Pons (tissue), 1 donor: ENCODE measurements around the gene PINLYP.

Experiments
- DNase-seq: peaks from one replicate; pipeline ENCODE4 v3.0.0-alpha.2; 2016; ENCODE audit warnings: low spot score

Gene PINLYP

GRCh38 chr19:43606569-43607229, 31.1 kb downstream of the PINLYP start:
- no peak for DNase-seq

- DNase-seq = no peak
Measured at GRCh38 chr19:43607238-43608205, 31.9 kb downstream of the PINLYP start.

- no peak for DNase-seq
Measured at GRCh38 chr19:43609872-43610271, 34.3 kb downstream of the PINLYP start.

GRCh38 chr19:43610493-43610892, 34.9 kb downstream of the PINLYP start:
- no peak for DNase-seq

- DNase-seq = no peak
Measured at GRCh38 chr19:43611788-43612187, 36.2 kb downstream of the PINLYP start, which contains the start of gene SRRM5. Gene SRRM5 (plus strand): TSS chr19:43612088. CDS start chr19:43612122, 34 bp downstream.

GRCh38 chr19:43612374-43612773, 36.8 kb downstream of the PINLYP start:
- no peak for DNase-seq

- no peak for DNase-seq
Measured at GRCh38 chr19:43616306-43616705, 40.7 kb downstream of the PINLYP start.

- no peak for DNase-seq
Measured at GRCh38 chr19:43616954-43617353, 41.4 kb downstream of the PINLYP start.

GRCh38 chr19:43618921-43619261, 43.3 kb downstream of the PINLYP start:
- DNase-seq = peak; percentile 59

GRCh38 chr19:43619262-43620060, 43.9 kb downstream of the PINLYP start, which contains the start of gene ZNF428:
Gene ZNF428 (minus strand): TSS chr19:43619629. CDS start chr19:43614304, 5,325 bp downstream.
- DNase-seq = peak; percentile 93

GRCh38 chr19:43620061-43621001, 44.7 kb downstream of the PINLYP start:
- DNase-seq = no peak

- DNase-seq = no peak
Measured at GRCh38 chr19:43622070-43622469, 46.5 kb downstream of the PINLYP start.

GRCh38 chr19:43622956-43623355, 47.4 kb downstream of the PINLYP start:
- DNase-seq = no peak

GRCh38 chr19:43623889-43624670, 48.5 kb downstream of the PINLYP start:
- DNase-seq = no peak

- DNase-seq = no peak
Measured at GRCh38 chr19:43624933-43625332, 49.3 kb downstream of the PINLYP start.

- no peak for DNase-seq
Measured at GRCh38 chr19:43625918-43626579, 50.4 kb downstream of the PINLYP start.

- no peak for DNase-seq
Measured at GRCh38 chr19:43626838-43627237, 51.2 kb downstream of the PINLYP start.

- no peak for DNase-seq
Measured at GRCh38 chr19:43628646-43629326, 53.2 kb downstream of the PINLYP start.

GRCh38 chr19:43631491-43631890, 55.9 kb downstream of the PINLYP start:
- no peak for DNase-seq
